SKM-1 treated with dmso at 0.1 percent for 144 hours (cell line): ENCODE data around the gene PLEKHG4.

ENCODE experiments used
- DNase-seq: peaks from one replicate; lab custom pipeline; 2025; ENCODE audit not compliant: unreplicated experiment; lab: John Stamatoyannopoulos, UW

The PLEKHG4 gene

GRCh38 chr16:67326115-67326471 is 46.8 kb downstream of the PLEKHG4 start:
- DNase-seq = no peak

GRCh38 chr16:67326472-67327309 is 47.4 kb downstream of the PLEKHG4 start, which contains the start of the genes KCTD19 and LRRC36:
Gene KCTD19 (minus strand): TSS chr16:67326741. CDS start chr16:67326707, 34 bp downstream.
Gene LRRC36 (plus strand): TSS chr16:67326815. CDS start chr16:67326863, 48 bp downstream.
- no peak for DNase-seq

GRCh38 chr16:67327743-67328142 is 48.4 kb downstream of the PLEKHG4 start:
- DNase-seq = no peak

- no peak for DNase-seq
These were observed 50.6 kb downstream of the PLEKHG4 start for GRCh38 chr16:67329901-67330300.

- no peak for DNase-seq
These were observed 54.0 kb downstream of the PLEKHG4 start for GRCh38 chr16:67333315-67333714.

- no peak for DNase-seq
These were observed 56.8 kb downstream of the PLEKHG4 start for GRCh38 chr16:67336116-67336515.

GRCh38 chr16:67336648-67337047 is 57.3 kb downstream of the PLEKHG4 start:
- no peak for DNase-seq
